ENCODE results near the gene CLCN4.

CLCN4 gene

DNA sequence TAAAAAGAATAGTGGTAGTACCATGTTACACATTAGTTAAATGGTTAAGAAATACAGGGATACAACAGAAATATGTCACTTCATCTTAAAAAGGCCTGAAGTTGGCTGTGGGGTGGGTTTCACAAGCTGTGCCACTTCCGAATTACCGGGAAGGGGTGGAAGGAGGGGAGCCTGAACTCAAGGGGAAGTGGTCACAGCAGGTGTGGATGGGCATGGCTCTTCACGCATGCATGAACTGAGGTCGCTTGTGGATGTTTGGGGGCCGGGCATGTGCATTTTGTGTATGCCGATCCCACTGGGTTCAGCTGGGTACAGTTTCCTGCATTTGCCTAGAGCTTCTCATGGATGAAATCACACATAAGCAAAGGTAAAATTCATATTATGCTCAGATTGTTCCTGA lies 64.9 kb downstream of the CLCN4 start:
- no peak for TF ChIP-seq CTCF (IDR thresholded peaks at IDR 0.05; ENCODE audit: insufficient read depth, missing control alignments)
- DNase-seq (ENCODE audit: insufficient read length, low spot score) (no peak), FAIRE-seq (no peak)

DNA sequence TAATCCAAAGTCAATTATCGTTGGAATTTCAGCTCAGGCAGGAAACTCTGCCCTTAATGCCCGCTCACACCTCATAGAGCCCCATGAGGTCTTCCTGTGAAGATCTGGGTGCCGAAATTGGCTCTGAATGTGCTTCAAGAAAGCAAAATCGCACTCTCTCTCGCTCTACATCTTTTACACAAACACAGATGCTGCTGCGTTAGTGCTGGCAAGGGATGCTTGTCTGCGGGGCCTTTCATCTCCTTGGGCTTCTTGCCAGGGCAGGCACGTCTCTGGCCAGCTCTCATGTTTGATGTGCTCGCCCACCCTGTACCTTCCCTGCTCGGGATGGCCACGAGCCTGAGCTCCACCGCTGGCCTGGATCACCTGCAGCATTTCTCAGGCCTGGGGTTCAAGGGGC lies 66.5 kb downstream of the CLCN4 start:
- DNase-seq (ENCODE audit: insufficient read length, low spot score), result no peak
- TF ChIP-seq CTCF (IDR thresholded peaks at IDR 0.05; ENCODE audit: insufficient read depth, missing control alignments), result no peak
- no peak for FAIRE-seq

- TF ChIP-seq CTCF (IDR thresholded peaks at IDR 0.05; ENCODE audit: insufficient read depth, missing control alignments), result no peak
- FAIRE-seq, result no peak
These were observed 67.0 kb downstream of the CLCN4 start for GRCh38 chrX:10223781-10224180.

GRCh38 chrX:10230222-10230621 lies 73.4 kb downstream of the CLCN4 start:
- no peak for DNase-seq (ENCODE audit: insufficient read length, low spot score)
- no peak for TF ChIP-seq CTCF (IDR thresholded peaks at IDR 0.05; ENCODE audit: insufficient read depth, missing control alignments)
- FAIRE-seq, result no peak

More at GRCh38 chrX:10223781-10224180, 67.0 kb downstream of the CLCN4 start:
- no peak for DNase-seq (ENCODE audit: insufficient read length, low spot score)

GRCh38 chrX:10231461-10231860 lies 74.7 kb downstream of the CLCN4 start:
- DNase-seq (ENCODE audit: insufficient read length, low spot score) (no peak), FAIRE-seq (peak; percentile 84)

GRCh38 chrX:10233173-10233572 lies 76.4 kb downstream of the CLCN4 start:
- no peak for DNase-seq (ENCODE audit: insufficient read length, low spot score)
- FAIRE-seq, result no peak
- TF ChIP-seq CTCF (IDR thresholded peaks at IDR 0.05; ENCODE audit: insufficient read depth, missing control alignments), result no peak

More at GRCh38 chrX:10231461-10231860, 74.7 kb downstream of the CLCN4 start:
- no peak for TF ChIP-seq CTCF (IDR thresholded peaks at IDR 0.05; ENCODE audit: insufficient read depth, missing control alignments)

- DNase-seq (ENCODE audit: insufficient read length, low spot score), result no peak
- TF ChIP-seq CTCF (IDR thresholded peaks at IDR 0.05; ENCODE audit: insufficient read depth, missing control alignments), result no peak
- no peak for FAIRE-seq
These were observed 76.9 kb downstream of the CLCN4 start for GRCh38 chrX:10233696-10234095.

Measured in D721Med (cell line).